Stomach (tissue), 9 donors: ENCODE data around the gene PCLO. TPM values are rescaled to one million over a fixed set of nuclear protein-coding genes. Genes with fewer than 3 reads are reported as not detected.
"Not testable (repeated sequence)": the region's sequence is repeated elsewhere in the genome, so short reads cannot be mapped to it uniquely, and the experiment has no call there.

Experiments used
- DNase-seq, 2 donors: peaks; one replicate each; pipeline versions ENCODE4 v3.0.0 to v3.0.0-alpha.2; 2013 to 2019
- H3K27ac ChIP-seq, 5 donors: fragments of 200-600 bp in 4 of 5; sonication (generic) in 4 of 5; one replicate each; pipeline ENCODE4 v1.5.1; 2013 to 2019; ENCODE audit warnings: mild to moderate bottlenecking in 1 of 5, moderate library complexity in 1 of 5
- H3K27me3 ChIP-seq, 3 donors: fragments of 200-600 bp; sonication (generic); one replicate each; pipeline ENCODE4 v1.5.1; 2017 to 2019; ENCODE audit warnings: mixed run types in 1 of 3
- H3K36me3 ChIP-seq, 4 donors: fragments of 200-600 bp; sonication (generic); 1 replicate in 3 of 4; 2 replicates in 1 of 4; pipeline ENCODE4 v1.5.1; 2016 to 2019
- H3K4me1 ChIP-seq, 4 donors: fragments of 200-600 bp; sonication (generic); one replicate each; pipeline ENCODE4 v1.5.1; 2016 to 2019
- H3K4me3 ChIP-seq, 4 donors: fragments of 200-600 bp; sonication (generic) in 3 of 4; one replicate each; pipeline ENCODE4 v1.5.1; 2016 to 2019; ENCODE audit warnings: mild to moderate bottlenecking in 1 of 4
- H3K9me3 ChIP-seq, 4 donors: fragments of 200-600 bp; sonication (generic); one replicate each; pipeline ENCODE4 v1.5.1; 2016 to 2019
- EP300 ChIP-seq: sonication (generic); formaldehyde crosslinking; IDR thresholded peaks from one replicate; pipeline ENCODE4 v1.6.1; 2017; ENCODE audit warnings: antibody characterized with exemption
- POLR2A ChIP-seq, 4 donors: fragments of 450-650 bp; IDR thresholded peaks; one replicate each; pipeline ENCODE4 v1.6.1; 2016; ENCODE audit warnings: antibody characterized with exemption in 4 of 4, control low read depth in 2 of 4, mild to moderate bottlenecking in 1 of 4, moderate library complexity in 1 of 4
- POLR2AphosphoS5 ChIP-seq, 3 donors: sonication (generic); formaldehyde crosslinking; IDR thresholded peaks; one replicate each; pipeline ENCODE4 v1.6.1; 2016; ENCODE audit warnings: antibody characterized with exemption in 3 of 3
- WGBS, 5 donors: extraction: QIAGEN DNeasy Blood & Tissue Kit in 3 of 5; methylation state at CpG; one replicate each; pipeline versions ENCODE4 v1.1.5 to v1.1.7; 2013 to 2018; 5-methylcytosine and 5-hydroxymethylcytosine counted together
- intact Hi-C: fragments of 100-400 bp; cut with DNase I; formaldehyde crosslinking; loops from one replicate; pipeline ENCODE4 v1.15.1; 2023; ENCODE audit warnings: low total_unique reads
- polyA plus RNA-seq, 3 donors: library from polyadenylated mRNA; stranded (reverse); fragments of 200-250 nt; gene quantifications; one replicate each; pipeline ENCODE4 v1.2.3, GENCODE V29; 2013
- total RNA-seq, 5 donors: library from RNA; depleted of rRNA; stranded (reverse); fragments of >200 nt; gene quantifications; one replicate each; pipeline versions ENCODE4 v1.1.0 to v1.2.3, GENCODE V29; 2014 to 2016
- TF ChIP-seq, protein P1 (sequence below), 7 experiments: fragments of 450-650 bp in 4 of 7; fragments of 200-600 bp in 3 of 7; sonication (generic) in 3 of 7; IDR thresholded peaks; one replicate each; pipeline ENCODE4 v1.5.1; 2016 to 2019; ENCODE audit warnings: antibody characterized with exemption in 7 of 7, control low read depth in 2 of 7, mild to moderate bottlenecking in 1 of 7
- donor health status: healthy with polysubstance abuse.
- donor health status: Bipolar disorder and iron deficiency.
- donor health status: healthy.

The PCLO gene
- total and polyA plus RNA-seq, 8 donors = 0.31 to 8.1 (median 3.9) TPM

DNA sequence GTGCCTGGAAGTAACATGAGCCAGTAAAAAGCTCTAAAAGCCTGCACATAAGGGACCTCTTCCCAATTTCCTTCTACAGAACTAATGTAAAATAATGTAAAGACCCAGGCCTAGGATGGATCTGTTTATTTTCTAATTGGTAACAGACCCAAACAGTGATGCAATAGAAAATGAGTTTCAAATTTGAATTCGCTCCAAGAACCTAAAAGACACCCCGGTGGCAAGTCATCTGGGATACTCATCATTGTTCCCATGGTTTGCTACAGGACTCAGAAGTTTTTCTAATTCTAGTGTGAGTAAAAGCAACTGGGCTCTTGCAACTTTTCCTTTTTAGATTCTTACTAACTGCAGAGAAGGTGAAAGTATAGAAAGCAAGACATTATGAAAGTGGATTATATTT lies 447.8 kb downstream of the PCLO start:
- WGBS, 5 donors = 78 to 94% (median 81%) methylated on average over 2 of the region's 2 CpGs
- Histone ChIP-seq H3K4me3 (no peak overlapping the region), H3K9me3 (no peaks in the 10 kb centered on the region), H3K27ac (no peak overlapping the region), H3K36me3 (no peaks in the 10 kb centered on the region), H3K4me1 (no peaks in the 10 kb centered on the region), H3K27me3 (no peaks in the 10 kb centered on the region)
- intact Hi-C loops = no loop called here
- TF ChIP-seq, protein P1, sequence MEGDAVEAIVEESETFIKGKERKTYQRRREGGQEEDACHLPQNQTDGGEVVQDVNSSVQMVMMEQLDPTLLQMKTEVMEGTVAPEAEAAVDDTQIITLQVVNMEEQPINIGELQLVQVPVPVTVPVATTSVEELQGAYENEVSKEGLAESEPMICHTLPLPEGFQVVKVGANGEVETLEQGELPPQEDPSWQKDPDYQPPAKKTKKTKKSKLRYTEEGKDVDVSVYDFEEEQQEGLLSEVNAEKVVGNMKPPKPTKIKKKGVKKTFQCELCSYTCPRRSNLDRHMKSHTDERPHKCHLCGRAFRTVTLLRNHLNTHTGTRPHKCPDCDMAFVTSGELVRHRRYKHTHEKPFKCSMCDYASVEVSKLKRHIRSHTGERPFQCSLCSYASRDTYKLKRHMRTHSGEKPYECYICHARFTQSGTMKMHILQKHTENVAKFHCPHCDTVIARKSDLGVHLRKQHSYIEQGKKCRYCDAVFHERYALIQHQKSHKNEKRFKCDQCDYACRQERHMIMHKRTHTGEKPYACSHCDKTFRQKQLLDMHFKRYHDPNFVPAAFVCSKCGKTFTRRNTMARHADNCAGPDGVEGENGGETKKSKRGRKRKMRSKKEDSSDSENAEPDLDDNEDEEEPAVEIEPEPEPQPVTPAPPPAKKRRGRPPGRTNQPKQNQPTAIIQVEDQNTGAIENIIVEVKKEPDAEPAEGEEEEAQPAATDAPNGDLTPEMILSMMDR (IDR thresholded peaks at IDR 0.05) = no peak
- TF ChIP-seq POLR2A (IDR thresholded peaks at IDR 0.05) = no peak
- no peak for TF ChIP-seq POLR2AphosphoS5 (IDR thresholded peaks at IDR 0.05)
- no peak for TF ChIP-seq EP300
- no peak for DNase-seq

DNA sequence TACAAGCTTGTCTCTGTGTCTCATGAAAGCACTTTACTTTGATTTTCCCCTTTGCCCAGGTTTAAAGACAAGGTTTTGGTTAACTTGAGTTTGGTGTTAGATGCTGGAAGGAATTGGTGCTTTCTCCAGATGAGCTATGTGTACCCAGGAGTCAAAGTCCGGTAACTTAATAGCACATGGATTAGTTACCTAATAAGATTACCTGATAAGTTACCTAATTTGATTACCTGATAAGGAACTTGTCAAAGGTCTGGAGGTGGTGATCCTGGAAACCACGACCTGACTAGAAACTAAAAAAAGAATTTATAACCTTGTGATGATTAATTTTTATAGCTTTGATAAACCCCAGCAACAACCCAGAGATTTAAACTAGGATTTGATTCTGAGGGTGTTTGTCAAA lies 449.2 kb downstream of the PCLO start:
- intact Hi-C loops = no loop called here
- DNase-seq = no peak
- no peaks in the 10 kb centered on the region for H3K36me3 ChIP-seq
- WGBS, 5 donors = 30 to 50% (median 41%) methylated on average over 2 of the region's 2 CpGs
- TF ChIP-seq POLR2AphosphoS5 (IDR thresholded peaks at IDR 0.05) (no peak), POLR2A (IDR thresholded peaks at IDR 0.05) (no peak), EP300 (no peak)
- TF ChIP-seq, protein P1 (IDR thresholded peaks at IDR 0.05) = no peak
- no peak overlapping the region for H3K4me3 ChIP-seq
- H3K27ac ChIP-seq = no peak overlapping the region
- H3K4me1 ChIP-seq = no peaks in the 10 kb centered on the region
- H3K9me3 ChIP-seq = no peaks in the 10 kb centered on the region
- no peaks in the 10 kb centered on the region for H3K27me3 ChIP-seq

DNA sequence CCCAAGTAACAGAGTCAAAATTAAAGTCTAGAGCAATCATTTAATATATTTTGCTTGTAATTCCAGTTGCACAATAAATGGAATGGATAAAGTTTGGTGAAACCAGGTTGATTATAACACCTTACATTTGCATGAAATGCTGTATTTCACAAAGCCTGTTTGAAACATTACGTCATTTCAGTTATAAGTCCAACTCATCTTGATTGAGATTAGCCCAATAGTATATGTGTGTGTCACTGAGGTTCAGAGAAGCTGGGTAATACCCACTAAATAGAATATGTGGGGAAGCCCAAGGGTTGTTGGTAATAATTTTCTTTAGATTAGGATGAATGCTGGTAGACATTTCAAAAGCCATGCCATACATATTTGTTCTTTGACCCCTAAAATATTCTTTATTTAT lies 456.3 kb downstream of the PCLO start:
- H3K4me3 ChIP-seq, H3K4me1 ChIP-seq, H3K36me3 ChIP-seq, intact Hi-C loops, H3K27me3 ChIP-seq, DNase-seq, H3K9me3 ChIP-seq, H3K27ac ChIP-seq: not testable (repeated sequence)
- WGBS, 5 donors = 85 to 94% (median 87%) methylated on average over 1 of the region's 1 CpG

DNA sequence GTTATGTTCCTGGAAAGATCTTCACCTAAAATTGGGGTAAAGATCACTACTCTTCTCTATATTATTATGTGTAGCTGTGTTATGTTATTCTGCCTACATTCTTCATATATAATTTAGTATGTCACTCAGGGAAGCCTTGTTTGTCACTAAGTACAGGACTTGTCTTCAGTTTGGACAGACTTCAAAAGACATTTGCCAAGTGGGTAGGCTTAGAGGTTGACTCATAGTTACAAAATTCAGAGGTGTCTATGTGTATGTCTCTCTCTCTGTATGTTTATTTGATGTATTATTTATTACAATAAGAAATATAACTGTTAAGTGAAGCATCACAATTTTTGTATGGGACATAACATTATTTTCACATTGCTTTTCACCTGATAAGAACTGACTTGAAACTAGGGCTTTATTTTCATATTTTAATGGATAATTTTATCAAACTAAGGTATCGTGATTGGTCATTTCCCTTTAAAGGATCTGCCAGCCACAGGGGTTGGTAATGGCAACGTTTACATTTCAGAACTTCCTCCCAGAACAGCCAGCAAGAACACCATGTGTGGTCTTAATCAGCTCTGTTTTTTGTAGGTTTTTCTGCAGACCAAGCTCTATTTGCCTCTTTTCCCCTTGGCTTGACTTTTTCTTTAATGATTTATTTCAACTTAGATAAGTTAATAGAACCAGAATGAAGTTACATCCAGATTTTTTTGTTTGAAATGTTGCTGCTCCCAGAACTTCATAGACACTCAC lies 457.0 kb downstream of the PCLO start:
- H3K27me3 ChIP-seq = no peaks in the 10 kb centered on the region
- no peaks in the 10 kb centered on the region for H3K9me3 ChIP-seq
- no peak for DNase-seq
- no peaks in the 10 kb centered on the region for H3K36me3 ChIP-seq
- intact Hi-C loops = no loop called here
- H3K4me1 ChIP-seq = no peaks in the 10 kb centered on the region
- H3K4me3 ChIP-seq = no peak overlapping the region
- H3K27ac ChIP-seq = no peak overlapping the region
- WGBS, 5 donors = 13 to 32% (median 20%) methylated on average over 2 of the region's 2 CpGs
- TF ChIP-seq POLR2A (IDR thresholded peaks at IDR 0.05) (no peak), POLR2AphosphoS5 (IDR thresholded peaks at IDR 0.05) (no peak), EP300 (no peak)
- TF ChIP-seq, protein P1 (IDR thresholded peaks at IDR 0.05) = no peak

DNA sequence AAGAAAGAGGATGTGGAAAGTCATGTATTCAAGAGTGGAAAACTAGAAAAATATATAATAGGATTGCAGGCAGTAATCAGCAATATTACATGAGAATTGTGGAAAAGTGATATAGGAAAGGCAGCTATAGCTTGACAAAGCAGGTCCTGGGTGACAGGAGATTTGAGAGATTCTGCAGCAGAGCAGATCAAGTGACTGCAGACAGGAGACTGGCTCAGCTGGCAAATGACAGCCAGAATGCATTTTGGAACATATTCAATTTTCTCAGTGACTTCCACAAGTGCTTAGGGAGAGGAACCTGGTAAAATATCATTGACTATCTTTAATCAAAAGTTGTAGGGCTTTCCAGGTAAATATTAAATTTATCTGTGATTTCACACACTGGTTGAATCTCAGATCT lies 458.6 kb downstream of the PCLO start:
- intact Hi-C loops = no loop called here

More for the DNA sequence above, 458.6 kb downstream of the PCLO start:
- Histone ChIP-seq H3K9me3 (no peaks in the 10 kb centered on the region), H3K27me3 (no peaks in the 10 kb centered on the region), H3K27ac (no peak overlapping the region), H3K4me1 (no peaks in the 10 kb centered on the region), H3K4me3 (no peak overlapping the region), H3K36me3 (no peaks in the 10 kb centered on the region)
- no peak for DNase-seq
- no peak for TF ChIP-seq POLR2A (IDR thresholded peaks at IDR 0.05)
- no peak for TF ChIP-seq POLR2AphosphoS5 (IDR thresholded peaks at IDR 0.05)
- no peak for TF ChIP-seq EP300
- TF ChIP-seq, protein P1 (IDR thresholded peaks at IDR 0.05) = no peak
